NT2/D1 (cell line): ENCODE results near the gene CABLES2.

Source experiments
- SUZ12 ChIP-seq: IDR thresholded peaks from 2 replicates; pipeline ENCODE4 v1.6.1; 2011; ENCODE audit not compliant: insufficient read length, insufficient read depth; ENCODE audit errors: extremely low read depth
- YY1 ChIP-seq: IDR thresholded peaks from 2 replicates; pipeline ENCODE4 v1.6.1; 2011; ENCODE audit not compliant: insufficient read length, insufficient read depth
- ZNF274 ChIP-seq: IDR thresholded peaks from 2 replicates; pipeline ENCODE4 v1.6.1; 2011; ENCODE audit warnings: mild to moderate bottlenecking, low read depth, low read length

GRCh38 chr20:62444286-62444685, 37.2 kb upstream of the CABLES2 start:
- TF ChIP-seq YY1, result no peak
- TF ChIP-seq ZNF274, result no peak
- TF ChIP-seq SUZ12, result no peak
